Endothelial cell of hepatic sinusoid (primary cell): ENCODE results near the gene MRPL49.

Experiments used
- in situ Hi-C: cut with HindIII; loops from 2 replicates; pipeline ENCODE4 v1.10.0; 2017; ENCODE audit warnings: low sequenced_read_pairs

MRPL49 gene

DNA sequence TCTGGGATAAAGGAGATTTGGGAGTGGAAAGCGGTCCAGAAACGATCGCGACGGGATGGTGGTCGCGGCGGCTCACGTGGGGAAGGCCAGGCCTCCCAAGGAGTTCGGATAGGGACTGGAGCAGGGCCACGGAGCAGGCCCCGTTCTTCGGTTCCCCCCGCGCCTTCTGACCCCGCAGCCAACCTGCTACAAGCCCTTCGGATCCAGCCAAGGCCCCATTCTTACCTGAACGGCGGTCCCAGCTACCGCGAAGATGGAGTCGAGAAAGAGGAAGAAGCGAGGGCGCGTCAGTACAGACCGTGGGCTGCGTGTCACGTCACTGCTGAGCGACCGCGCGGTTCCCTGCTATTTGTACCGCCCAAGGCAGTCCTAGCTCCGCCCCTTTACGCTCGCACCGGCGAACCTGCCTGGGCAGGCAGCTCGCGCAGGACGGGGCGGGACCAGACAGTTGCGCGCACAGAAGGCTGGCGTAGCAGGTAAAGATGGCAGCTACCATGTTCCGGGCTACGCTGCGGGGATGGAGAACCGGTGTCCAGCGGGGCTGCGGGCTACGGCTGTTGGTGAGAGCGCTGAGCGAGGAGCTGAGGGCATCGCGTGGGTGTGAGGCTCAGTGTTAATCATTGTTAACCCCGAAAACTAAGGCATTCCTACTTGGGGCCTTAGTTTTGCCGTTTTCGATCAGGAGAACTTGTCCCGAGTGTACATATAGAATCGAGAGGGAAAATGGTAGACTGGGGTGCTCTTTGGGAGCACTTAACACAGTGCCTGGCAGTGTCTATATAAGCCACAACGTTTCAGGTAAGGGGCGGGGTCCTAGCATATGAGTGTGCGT, at the start of gene MRPL49, which contains the start of gene FAU:
TSS of gene MRPL49 (plus strand) at position 457 of the 832 bp plus-strand sequence. CDS start at position 483, 26 bp downstream.
TSS of gene FAU (minus strand) at position 270 of the 832 bp plus-strand sequence. CDS start 321 bp downstream, outside the sequence.
- in situ Hi-C loops, result no loop called here

DNA sequence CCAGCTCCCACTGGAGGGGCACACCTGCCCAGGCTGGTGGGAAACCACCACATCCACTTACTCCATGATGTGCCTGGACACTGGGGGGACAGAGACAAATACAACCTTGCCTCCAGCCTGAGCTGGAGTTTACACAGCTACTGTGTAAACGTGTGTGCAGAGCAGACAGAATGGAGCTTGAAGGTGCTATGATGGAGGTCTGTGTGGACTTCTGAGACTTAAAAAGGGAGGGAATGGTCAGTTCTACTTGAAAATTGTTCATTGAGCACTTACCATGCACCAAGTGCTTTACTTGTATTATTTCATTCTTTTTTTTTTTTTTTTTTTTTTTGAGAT, 49.5 kb upstream of the MRPL49 start:
- in situ Hi-C loops, result no loop called here

DNA sequence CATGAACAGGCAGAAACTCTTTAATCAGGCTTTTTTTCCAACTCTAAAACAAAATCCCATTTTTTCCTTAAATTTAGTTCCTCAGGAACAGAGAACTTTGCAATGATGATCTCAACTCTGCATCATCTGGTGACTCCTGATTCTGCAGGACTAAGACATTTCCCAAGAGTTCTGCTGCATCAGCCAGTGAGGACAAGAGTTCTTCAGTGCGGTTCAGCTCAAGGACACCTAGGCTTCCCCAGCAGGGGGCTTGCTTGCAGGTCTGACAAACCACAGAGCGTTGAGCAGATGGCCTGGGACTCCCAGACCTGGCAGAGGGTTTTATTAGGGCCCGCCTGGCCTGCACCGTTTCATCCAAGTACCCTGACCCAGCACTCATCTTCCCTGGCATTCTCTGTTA, 44.7 kb upstream of the MRPL49 start:
- in situ Hi-C loops, result no loop called here

DNA sequence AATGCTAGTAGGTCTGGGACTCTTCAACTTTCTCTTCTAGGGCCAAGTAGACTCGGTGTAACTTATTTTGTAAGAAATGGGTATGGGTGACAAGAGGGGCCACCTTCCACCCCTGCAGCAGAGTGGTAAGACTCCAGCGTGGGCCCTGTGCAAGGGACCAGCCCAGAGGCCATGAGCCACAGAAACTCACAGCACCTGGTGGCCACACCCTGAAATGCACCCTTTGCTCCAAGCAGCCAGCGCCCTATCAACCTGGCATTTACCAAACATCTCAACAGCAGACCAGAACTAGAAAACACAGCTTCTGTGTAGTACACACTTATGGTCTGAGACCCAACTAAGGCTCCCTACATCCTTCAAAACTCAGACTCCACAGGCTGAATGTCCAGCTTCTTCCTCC, 44.0 kb upstream of the MRPL49 start:
- in situ Hi-C loops, result no loop called here

DNA sequence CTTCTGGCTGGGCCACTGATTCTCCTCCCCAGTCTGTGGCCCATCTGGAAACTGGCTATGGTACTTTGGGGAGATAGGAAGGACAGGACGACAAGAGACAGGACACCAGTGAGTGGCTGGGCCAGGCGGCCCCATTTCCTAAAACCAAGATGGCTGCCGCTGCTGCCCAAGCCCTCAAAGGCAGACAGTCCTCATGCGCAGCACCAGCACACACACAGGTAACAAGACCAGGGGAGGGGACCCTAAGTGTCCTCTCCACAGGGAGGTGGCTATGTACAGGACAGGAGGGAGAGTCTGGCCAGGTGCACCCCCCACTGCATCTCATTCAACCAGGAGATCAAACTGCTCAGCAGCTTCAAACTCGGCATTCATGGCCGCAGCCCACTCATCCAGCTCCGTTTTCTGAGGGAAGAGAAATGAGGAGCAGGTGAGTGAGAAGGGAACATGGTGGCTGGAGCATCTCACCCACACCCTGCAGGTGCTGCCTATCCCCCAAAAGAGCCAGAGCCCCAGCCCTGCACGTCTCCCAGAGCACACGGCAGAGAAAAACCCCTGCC, 43.3 kb upstream of the MRPL49 start:
- in situ Hi-C loops, result no loop called here

DNA sequence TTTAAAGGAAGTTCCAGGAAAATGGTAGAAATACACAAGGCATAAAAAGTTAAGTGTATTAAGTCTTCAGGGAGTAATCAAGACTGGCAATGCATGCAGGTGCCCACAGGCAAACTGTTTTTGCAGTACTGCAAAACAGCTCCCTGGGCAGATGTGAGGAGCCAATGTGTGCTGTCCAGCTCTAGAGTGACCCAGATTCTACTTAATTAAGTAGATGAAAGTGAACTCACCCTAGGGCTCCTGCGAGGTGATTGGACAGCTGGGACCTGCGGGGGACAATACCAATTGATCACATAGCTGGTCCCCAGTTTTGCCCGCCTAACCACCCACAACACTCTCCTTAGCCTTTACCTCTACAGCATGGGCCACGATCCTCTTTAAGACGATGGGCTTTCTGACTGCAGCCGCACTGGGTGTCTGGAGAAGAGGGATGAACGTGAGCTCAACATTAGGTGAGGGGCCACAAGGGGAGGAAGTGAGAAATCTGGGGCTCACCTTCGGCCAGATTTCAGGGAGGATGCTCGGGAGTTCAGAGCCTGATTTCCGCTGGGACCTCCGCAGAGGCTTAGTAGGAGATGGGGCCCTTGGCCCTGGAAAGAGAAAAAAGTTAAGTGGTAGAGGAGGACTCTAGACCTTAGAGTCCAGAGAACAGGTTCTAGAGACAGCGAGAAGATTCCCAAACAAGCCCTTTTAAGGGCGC, 38.8 kb upstream of the MRPL49 start:
- in situ Hi-C loops, result no loop called here

DNA sequence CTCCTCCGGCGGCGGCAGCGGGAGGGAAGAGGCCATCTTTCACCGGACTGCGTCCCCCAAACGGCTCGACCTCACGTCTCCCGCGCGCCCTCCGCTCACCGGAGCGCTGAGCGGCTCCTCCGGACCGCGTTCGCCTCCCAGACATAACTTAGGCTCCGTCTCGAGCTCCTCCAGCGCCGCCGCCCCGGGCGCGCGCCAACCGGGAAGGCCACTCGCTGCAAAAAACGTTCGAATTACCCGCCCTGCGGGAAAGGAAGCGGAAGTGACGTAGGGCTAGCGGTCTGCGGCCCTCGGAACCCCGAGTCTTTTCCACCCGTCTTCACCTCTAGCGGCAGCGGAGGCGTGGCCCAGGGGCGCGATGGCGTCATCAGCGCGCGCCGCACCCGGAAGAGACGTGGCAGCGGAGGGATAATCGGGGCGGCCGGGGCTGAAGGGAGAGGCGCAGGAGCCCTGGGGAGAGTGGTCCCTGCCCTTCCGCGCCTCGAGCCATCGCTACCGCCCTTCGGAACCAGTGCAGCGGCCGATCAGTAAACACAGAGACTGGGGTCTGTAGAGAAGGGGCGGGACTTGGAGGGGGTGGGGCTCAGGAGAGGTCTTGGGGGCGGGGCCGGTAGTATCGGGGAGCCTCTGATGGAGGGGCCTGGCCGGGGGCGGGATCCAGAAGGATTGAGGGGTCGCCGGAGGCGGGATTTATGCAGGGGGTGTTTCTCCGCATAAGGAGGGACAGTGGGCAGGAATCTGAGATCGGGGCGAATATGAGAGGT, 38.1 kb upstream of the MRPL49 start, which contains the start of the genes CDCA5 and ZFPL1:
TSS of gene CDCA5 (minus strand) at position 207 of the 764 bp plus-strand sequence. CDS start at position 145, 62 bp downstream.
TSS of gene ZFPL1 (plus strand) at position 389 of the 764 bp plus-strand sequence. CDS start 477 bp downstream, outside the sequence.
- in situ Hi-C loops, result no loop called here

DNA sequence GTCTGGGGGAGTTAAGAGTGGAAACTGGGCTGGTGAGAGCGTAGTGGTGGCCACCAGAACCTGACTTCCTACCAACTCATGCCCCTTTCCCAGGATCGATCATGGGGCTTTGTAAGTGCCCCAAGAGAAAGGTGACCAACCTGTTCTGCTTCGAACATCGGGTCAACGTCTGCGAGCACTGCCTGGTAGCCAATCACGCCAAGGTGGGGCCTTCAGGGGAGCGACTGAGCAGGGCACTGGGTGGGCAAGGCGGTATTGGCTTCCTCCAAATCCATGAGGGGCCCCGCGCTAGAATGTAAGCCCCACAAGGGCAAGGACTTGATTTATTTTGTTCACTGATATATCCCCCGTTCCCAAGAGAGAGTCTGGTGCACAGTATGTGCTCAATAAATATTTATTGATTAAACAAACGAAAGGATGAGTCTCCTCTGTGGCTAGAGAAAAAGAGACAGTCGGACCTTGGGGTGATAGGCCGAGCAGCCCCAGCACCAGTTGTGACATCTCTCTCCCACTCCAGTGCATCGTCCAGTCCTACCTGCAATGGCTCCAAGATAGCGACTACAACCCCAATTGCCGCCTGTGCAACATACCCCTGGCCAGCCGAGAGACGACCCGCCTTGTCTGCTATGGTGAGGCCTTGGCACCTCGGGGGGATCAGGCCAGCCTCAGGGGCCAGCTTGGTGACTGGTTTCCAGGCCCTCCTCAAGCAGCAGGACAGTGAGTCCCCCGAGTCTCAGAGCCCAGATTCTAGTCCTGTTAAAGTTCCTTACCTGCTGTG, 37.3 kb upstream of the MRPL49 start:
- in situ Hi-C loops, result no loop called here

DNA sequence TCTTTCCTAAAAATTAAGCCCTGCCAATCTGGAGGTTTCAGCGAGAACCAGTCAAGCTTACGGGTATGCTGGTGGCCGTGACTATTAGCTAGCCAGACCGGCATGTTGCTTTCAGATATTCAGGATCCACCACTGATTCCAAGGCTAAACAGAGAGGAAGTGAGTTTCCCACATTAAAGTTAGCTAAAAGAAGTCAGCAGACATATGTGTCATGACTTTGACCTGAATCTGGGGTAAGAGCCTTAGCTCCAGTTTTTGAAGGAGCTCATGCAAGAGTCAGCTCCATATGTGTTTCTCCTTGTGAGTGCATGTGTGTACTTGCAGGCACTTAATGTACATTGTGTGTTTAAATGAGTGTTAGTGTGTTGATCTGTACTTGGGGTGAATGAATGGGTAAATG, 36.7 kb upstream of the MRPL49 start:
- in situ Hi-C loops, result no loop called here

DNA sequence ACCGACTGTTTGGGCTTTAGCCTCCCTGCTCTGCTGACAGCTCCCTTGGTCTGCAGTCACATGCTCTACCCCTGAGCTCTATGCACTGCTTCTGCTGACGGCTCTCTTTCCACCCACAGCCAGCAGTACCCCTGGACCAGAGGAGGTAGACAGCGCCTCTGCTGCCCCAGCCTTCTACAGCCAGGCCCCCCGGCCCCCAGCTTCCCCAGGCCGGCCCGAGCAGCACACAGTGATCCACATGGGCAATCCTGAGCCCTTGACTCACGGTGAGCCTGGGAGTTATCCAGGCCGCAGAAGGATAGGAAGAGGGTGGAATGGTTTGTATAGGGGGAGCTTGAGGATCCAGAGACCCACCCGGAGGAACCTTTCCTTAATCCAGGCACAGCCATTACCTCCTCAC, 35.3 kb upstream of the MRPL49 start:
- in situ Hi-C loops, result no loop called here

DNA sequence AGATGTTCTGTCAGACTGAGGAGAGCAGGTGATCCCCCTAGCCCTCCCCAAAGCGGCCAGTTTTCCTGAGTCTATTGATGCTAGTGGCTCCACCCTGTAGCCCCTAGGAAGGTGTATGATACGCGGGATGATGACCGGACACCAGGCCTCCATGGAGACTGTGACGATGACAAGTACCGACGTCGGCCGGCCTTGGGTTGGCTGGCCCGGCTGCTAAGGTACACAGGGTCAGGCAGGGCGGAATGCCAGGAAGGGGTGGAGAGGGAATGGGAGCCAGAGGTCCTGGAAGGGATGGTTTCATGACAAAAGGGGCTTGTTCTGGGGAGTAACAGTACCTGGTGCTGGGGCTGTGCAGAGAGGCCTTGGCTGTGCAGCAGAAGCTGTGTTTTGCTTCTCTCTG, 34.9 kb upstream of the MRPL49 start:
- in situ Hi-C loops, result no loop called here

DNA sequence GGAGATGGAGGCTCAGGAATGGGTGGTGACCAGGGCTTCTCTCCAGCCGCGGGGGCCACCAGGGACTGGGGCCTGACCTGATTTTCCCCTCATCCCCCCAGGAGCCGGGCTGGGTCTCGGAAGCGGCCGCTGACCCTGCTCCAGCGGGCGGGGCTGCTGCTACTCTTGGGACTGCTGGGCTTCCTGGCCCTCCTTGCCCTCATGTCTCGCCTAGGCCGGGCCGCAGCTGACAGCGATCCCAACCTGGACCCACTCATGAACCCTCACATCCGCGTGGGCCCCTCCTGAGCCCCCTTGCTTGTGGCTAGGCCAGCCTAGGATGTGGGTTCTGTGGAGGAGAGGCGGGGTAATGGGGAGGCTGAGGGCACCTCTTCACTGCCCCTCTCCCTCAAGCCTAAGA, 34.3 kb upstream of the MRPL49 start:
- in situ Hi-C loops, result no loop called here

DNA sequence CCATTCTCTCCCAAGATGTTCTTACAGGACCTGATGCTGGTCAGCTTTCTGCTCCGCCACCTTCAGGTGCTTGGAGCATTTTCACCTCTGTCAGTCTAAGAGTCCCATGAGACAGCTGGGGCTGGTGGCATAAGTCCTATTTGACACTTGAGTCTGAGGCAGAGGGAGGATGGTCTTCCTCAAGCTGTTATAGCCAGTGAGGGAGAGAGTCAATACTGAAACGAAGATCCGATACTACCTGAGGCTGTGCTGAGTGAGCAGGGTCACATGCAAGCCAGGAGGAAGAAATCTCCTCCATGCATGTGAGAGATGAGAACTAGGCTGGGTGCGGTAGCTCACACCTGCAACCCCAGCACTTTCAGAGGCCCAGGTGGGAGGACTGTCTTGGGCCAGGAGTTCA, 32.5 kb upstream of the MRPL49 start:
- in situ Hi-C loops, result no loop called here

DNA sequence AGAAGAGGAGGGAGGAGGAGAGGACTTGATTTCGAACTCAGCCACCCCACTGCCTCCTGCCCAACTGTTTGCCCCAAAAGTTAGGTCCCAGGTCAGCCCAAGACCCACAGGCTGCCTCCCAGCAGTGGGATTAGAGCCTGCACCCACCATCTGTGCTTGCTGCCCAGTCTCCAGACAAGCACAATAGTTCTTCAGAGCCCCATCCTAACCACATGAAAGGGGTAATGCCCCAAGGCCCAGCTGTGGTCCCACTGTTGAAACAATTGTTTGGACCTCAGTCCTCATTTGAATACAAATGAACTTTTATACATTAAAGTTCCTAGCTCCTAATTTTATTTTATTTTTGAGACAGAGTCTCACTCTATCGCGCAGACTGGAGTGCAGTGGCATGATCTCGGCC, 31.5 kb upstream of the MRPL49 start:
- in situ Hi-C loops, result no loop called here

DNA sequence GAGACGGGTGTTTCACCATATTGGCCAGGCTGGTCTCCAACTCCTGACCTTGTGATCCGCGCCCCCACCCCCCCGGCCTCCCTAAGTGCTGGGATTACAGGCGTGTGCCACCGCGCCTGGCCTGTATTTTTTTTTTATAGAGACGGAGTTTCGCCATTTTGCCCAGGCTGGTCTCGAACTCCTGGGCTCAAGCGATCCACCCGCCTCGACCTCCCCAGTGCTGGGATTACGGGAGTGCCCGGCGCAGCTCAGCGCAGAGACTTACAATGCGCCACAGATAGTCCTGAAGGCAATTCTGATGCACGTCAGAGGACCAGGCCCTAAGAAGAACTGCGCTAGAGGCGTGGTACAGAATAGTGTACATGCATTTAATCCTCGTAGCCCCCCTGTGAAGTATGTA, 26.7 kb upstream of the MRPL49 start:
- in situ Hi-C loops, result no loop called here

DNA sequence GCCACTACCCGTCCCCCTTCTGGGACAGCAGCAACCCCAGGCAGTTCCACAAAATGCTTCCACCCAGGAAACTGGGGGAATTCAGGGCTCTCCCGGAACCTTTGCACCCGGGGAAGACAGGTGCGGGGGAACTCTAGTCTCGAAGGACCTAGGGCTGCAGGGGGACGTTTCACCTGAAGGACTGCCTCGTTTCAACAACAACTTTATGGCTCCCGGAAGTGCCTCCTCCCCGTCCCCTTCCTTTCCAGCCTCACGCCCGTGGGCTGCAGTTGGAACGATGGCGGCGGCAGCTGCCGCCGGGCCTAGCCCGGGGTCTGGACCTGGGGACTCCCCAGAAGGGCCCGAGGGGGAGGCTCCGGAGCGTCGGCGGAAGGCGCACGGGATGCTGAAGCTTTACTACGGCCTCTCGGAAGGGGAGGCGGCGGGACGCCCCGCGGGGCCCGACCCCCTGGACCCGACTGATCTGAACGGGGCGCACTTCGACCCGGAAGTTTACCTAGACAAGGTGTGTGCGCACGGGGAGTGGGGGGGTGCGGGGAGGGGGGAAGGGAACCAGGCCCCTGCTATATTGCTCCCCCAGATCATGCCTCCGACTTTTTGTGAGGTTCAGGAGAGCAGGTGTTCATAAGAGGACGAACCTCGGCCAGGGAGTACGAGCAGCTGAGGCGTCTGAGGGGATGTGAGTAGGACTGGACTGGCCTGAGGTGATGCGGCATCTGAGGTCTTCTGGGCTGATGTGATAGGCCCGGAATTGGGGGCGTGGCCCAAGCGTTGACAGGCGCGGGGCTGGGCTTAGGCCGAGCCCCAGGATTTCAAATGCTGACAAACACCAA, 25.9 kb upstream of the MRPL49 start, which contains the start of gene VPS51:
TSS of gene VPS51 (plus strand) at position 241 of the 833 bp plus-strand sequence. CDS start at position 278, 37 bp downstream.
- in situ Hi-C loops, result no loop called here

DNA sequence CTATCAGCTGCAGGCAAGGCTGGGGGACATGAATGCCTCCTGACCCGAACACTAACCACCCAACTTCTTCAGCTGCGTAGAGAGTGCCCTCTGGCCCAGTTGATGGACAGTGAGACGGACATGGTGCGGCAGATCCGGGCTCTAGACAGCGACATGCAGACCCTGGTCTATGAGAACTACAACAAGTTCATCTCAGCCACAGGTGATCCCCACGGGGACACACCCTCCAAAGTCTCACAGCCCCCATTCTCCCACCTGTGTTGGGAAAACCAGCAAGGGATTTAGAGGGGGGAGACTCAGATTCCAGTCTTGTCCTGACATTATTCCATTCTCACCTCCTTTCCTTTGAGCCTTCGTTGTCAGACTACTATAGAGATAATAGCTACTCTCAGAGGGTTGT, 25.2 kb upstream of the MRPL49 start:
- in situ Hi-C loops, result no loop called here

DNA sequence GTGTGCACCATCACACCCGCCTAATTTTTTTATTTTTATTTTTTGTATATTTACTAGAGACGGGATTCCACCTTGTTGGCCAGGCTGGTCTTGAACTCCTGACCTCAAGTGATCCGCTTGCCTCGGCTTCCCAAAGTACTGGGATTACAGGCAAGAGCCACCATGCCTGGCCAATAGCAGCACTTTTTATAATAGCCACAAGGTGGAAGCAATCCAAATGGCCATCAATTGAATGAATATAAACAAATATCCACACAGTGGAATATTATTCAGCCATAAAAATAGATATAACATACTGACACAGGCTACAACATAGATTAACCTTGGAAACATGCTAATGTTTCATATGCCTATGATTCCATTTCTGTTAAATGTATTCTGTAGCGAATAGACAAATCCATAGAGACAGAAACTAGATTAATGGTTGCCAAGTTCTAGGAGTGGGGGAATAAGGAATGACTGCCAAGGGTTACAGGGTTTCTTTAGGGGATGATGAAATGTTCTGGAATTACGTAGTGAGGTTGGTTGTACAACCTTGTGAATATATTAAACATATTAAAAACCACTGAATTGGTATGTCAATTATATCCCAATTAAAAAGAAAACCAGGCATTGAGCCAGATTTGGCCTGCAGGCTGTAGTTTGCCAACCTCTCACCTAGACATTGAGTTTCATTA, 21.3 kb upstream of the MRPL49 start:
- in situ Hi-C loops, result no loop called here
